HG02943 (cell line): ENCODE data around the gene ADPRHL1.
"Not testable (repeated sequence)": the region's sequence is repeated elsewhere in the genome, so short reads cannot be mapped to it uniquely, and the experiment has no call there.

Source experiments
- ATAC-seq: cut with Tn5 transposase; IDR thresholded peaks from one replicate; pipeline ENCODE4 v1.9.1; 2021; ENCODE audit warnings: mild to moderate bottlenecking, low read depth, moderate library complexity; ENCODE audit not compliant: unreplicated experiment

ADPRHL1 gene

DNA sequence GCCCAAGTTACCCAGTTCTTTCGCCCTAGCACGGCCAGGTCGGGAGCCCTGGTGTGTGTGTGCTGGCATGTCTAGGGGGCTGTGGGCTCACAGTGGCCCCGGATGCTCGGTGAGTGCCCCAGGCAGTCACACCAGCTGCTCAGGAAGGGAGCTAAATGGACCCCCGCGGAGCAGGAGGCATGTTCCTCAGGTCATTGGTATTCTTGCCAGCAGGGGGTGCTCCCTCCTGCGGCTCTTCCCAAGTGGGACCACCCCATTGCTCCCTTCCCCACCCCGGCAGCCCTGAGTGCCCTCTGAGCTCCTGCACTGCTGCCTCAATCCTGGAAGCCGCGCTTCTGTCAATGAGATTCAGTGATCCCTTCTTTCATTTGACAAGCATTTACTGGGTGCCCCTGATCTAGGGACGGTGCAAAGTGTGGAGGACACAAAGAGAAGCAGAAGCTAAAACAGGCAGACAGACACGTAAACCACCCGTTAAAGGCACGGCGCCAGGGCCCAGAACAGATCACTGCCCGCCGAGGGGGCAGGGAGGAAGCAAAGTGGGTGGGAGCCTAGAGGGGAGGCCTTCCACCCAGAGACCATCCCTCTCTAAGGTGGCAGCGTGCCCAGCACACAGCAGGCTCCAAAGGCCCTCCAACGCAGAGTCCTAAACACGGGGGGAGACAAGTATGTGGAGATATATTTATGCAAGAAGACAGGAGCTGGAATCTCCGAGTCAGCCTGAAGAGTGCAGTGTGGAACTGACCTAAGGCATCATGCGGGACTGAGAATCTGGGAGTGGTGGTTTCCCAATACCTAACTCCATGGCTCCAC lies 5.2 kb upstream of the ADPRHL1 start:
- ATAC-seq: no peak

DNA sequence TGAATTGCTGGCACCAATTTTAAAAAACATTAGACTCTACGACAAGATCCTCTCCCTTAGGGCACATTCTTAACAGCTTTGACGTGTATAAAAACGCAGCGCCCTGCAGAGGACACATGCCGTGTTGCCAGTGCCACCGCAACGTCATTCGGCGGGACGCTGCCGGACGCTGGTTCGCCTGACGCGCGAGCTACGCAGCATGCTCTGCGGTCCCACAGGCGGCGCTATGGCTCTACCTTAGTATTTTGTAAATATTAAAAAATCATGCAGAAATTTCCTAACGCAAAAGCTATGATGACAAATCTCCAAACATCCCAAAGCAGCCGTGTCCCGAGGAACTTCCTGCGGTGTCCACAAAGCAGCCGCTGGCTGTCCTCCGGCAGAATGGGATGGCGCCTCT lies 4.2 kb upstream of the ADPRHL1 start:
- ATAC-seq: no peak

DNA sequence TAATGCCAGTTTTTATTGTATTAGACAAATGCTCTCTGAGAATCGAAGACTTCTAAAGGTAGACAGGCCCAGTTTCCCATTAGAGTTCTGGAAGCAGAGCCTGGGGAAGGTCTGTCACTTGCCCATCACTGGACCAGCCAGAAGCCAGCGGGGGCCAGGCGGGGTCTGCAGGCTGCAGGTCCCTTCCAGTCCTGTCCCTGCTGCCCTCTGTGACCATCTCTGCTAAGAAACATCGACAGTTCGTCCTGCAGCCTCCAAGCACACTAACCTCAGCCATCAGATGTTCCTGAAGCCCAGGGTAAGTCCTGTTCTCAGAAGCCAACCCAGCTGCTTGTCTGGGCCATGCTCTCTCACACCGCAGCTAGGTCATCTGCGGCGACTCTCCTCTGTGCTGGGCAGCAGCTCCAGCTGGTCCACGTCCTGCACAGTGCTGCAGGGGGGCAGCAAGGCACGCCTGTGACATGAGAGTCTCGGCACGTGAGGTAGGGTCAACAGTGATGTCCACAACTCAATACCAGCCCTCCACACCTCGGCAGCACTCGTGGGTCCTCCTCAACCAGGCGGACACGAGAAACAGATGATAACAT lies 2.9 kb upstream of the ADPRHL1 start:
- ATAC-seq: no peak

DNA sequence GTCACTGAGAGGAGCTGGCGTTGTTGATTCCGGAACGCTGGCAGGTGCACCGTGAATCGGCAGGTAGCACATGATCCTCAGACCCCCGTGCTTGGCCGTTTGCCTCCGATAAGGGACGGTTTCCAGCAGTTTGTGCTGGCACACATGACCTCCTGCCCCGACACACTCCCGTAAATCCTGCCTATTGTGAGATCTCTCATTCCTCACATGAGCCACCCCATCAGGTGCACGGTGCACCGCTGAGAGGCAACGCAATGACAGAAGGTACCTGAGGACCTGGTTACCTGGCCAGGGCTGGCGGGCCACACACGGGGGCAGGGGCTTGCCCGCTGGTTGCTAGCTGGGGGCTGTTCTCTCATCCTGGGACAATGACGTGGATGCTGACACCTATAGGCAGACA lies 2.1 kb upstream of the ADPRHL1 start:
- no peak for ATAC-seq

DNA sequence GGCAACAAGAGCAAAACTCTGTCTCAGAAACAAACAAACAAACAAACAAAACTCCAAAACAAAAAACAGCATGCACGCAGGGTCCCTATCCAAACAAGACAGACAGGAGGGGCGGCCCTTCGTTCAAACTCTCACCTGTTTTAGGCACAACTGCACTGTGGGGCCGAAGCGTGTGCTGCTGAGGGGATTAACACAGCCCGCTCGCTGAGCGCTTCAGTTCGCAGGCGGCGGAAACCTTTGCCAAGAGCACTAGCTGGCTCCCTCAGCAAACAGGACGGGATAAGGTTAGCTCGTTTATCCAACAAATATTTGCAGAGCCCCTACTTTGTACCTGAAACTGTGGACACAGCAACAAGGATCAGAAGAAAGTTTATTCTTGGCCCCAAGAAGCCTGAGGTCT lies 1.6 kb upstream of the ADPRHL1 start:
- no peak for ATAC-seq

DNA sequence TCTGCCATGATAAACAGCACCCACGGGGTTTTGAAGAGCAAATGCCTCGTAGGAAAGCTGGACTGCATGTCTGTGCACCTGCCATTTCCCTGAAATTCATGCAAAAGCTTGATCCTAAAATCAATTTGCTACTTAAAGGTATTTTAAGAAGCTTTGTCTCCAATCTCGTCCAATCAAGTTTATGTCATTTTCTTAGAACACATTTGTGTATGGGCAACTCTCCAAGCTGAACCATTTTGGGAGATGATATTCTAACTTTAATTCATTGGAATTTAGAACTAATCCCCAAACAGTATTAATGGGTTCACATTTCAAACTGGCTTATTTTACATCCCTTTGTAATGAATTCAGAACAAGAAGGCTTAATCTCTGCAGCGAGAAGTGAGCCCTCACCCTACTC lies 822 bp downstream of the ADPRHL1 start:
- no peak for ATAC-seq

DNA sequence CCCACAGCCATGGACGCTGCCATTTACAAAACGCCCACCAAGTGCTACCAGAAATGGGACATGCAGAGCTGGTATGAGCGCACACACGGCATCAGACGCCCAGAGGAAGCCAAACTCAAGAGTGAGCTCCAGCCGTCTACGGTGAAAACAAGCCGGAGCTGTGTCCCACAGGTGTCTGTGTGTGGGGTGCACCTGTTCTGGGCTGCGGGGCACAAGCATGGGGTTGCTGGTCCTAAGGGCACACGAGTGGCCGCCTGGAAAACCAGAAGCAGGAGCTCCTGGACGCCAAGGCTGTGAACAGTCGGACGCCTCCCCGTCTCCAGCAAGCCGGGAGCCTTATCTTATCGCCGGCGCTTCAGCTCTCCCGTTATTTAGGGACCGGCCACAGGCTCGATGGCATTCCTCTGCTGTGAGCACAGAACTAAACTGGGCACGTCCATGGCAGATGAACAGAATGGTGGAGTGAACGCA lies 1.3 kb downstream of the ADPRHL1 start:
- ATAC-seq: no peak

DNA sequence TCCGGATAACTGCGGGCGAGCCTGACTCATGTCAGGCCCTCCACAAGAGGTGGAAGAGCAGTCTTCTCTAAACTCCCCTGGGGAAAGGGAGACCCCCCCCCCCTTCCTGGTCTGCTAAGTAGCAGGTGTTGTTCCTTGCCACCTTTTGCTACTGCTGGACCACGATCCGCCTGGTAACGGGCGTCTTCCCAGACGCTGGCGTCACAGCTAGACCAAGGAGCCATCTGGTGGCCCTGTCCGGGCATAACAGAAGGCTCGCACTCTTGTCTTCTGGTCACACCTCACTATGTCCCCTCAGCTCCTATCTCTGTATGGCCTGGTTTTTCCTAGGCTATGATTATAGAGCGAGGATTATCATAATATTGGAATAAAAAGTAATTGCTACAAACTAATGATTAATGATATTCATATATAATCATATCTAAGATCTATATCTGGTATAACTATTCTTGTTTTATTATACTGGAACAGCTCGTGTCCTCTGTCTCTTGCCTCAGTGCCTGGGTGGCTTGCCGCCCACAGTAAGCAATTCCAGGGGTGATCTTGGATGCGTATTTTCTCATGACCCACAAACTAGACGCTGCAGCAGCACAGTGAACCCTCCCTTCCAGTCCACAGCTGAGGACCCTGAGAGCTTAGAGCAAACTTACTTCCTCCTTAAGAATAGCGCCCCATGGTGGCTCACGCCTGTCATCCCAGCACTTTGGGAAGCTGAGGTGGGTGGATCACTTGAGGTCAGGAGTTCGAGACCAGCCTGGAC lies 2.2 kb downstream of the ADPRHL1 start:
- not testable (repeated sequence) for ATAC-seq

DNA sequence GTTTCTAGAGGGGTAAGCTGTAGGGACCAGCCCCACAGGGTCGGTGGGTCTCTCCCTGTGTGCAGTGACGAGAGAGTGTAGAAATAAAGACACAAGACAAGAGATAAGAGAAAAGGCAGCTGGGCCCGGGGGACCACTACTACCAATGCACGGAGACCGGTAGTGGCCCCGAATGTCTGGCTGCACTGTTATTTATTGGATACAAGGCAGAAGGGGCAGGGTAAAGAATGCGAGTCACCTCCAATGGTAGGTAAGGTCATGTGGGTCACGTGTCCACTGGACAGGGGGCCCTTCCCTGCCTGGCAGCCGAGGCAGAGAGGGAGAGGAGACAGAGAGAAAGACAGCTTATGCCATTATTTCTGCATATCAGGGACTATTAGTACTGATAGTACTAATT lies 2.9 kb downstream of the ADPRHL1 start:
- ATAC-seq: not testable (repeated sequence)

DNA sequence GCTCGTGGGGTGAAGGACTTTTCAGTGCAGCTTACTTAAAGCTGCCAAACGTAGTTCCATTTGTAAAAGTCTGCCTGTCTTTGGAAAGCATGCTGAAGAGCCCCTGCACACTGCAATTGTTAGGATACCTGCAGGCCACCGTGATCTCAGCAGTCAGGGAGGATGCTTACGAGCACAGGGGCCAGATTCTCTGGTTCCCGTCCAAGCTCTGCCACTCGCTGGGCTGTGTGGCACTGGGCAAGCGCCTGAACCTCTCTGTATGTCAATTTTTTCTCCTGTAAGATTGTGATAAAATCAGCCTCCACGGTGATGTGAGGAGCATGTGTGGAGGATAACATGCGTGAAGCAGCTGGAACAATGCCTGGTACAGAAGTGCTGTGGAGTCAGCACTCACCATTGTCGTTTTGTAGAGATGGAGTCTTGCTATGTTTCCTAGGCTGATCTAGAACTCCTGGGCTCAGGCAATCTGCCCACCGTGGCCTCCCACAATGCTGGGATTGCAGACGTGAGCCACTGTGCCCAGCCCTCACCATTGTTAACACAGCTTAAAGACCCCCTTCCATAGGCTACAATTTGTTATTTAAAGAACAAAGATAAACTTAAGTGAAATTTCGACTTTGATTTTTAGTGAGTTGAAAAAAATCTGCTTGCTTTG lies 3.5 kb downstream of the ADPRHL1 start:
- no peak for ATAC-seq

DNA sequence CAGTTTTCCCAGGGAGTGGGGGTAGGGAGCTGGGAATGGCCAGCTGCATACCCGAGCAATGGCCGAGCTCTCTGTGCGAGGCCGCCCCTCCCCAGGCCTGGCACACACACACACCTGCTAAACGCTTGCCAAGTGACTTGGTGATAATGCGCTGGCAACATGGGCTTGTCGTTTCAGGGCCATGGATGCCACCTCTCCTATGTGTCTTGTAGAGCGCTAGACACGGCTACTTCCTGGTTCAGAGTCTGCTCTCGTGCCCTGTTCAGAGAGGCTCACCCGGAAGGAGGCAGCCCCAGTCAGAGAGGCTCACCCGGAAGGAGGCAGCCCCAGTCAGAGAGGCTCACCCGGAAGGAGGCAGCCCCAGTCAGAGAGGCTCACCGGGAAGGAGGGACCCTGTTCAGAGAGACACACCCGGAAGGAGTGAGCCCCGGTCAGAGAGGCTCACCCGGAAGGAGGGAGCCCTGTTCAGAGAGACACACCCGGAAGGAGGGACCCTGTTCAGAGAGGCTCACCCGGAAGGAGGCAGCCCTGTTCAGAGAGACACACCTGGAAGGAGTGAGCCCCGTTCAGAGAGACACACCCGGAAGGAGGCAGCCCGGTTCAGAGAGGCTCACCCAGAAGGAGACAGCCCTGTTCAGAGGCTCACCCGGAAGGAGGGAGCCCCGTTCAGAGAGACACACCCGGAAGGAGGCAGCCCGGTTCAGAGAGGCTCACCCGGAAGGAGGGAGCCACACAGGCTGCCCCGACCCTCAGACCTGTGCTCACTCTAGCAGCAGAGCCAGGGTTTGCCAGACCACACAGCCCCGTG lies 4.2 kb downstream of the ADPRHL1 start:
- no peak for ATAC-seq

DNA sequence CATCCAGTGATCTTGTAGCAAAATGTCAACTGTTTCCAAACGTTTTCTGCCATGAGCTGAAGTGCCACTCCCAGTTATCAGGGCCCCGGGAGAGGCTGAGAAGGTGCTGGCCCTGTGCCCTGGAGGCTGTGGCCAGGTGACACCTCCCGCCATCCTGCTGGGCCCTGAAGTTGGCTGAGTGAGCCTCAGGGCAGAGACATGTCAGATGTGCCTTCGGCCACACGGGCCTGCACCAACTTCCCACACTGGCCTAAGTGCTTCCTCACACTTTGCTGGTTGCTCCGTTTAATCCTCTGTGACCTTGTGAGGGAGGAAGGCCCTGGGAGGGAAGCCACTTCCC lies 4.8 kb downstream of the ADPRHL1 start:
- ATAC-seq: no peak

DNA sequence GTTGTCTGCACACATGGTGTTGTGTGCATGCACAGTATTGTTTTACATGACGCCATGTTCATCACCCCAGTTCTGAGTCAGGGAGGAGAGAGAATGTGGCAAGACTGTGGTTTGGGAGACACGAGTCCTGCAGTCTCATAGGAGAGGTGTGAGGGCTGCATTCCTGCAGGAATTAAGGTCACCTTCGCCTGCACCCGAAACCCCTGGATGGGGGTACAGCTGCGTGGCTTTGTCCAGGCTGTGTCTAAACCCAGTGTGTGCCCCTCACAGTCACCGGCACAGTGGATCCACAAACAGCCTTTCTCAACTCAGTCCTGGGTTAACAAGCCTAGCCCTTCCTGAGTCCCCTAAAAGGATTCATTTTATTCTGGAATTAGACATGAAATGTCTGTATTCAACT lies 5.7 kb downstream of the ADPRHL1 start:
- ATAC-seq: no peak

DNA sequence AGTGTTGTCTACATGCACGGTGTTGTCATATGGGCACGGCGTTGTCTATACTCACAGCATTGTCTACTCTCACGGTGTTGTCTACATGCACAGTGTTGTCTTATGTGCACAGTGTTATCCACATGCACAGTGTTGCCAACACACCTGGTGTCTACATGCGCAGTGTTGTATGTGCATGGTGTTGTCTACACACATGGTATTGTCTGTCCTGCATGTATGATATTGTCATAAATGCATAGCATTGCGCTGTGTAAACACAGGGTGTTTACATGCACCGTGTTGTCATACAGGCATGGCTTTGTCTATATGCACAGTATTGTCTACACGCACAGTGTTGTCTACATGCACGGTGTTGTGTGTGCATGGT lies 6.8 kb downstream of the ADPRHL1 start:
- ATAC-seq: no peak

DNA sequence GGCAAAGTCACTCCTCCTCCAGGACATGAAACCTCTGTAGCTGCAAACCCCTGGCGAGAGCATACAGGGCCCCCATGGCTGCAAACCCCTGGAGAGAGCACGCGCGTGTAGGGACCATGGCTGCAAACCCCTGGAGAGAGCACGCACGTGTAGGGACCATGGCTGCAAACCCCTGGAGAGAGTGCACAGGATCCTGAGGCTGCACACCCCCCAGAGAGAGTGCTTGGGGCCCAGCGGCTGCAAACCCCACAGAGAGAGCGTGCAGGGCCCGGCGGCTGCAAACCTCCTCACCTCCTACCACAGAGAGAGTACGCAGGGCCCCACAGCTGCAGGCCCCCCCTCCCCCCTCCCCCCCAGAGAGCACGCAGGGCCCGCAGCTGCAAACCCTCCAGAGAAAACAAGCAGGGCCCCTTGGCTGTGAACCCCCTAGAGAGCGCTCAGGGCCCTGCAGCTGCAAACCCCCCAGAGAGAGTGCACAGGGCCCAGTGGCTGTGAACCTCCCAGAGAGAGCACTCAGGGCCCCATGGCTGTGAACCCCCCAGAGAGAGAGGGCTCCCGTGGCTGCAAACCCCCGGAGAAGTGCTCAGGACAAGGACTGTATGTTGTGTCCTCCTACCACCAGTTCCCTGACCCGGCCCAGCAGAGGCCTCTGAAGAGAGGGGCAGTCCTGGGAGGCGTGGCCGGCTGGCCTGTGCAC lies 7.3 kb downstream of the ADPRHL1 start:
- no peak for ATAC-seq

DNA sequence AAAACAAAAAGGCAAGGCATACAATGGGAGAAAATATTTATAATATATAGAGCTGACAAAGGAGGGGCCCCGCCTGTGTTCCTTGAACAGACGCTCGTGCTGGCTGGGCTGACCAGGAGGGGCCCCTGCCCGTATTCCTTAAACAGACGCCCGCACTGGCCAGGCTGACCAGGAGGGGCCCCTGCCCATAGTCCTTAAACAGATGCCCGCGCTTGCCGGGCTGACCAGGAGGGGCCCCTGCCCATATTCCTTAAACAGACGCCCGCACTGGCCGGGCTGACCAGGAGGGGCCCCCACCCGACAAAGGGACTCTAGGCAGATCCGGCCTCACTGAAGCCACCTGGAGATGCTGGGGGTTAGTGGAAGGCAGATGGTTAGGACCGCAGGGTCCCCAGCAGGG lies 9.3 kb downstream of the ADPRHL1 start:
- ATAC-seq: no peak

DNA sequence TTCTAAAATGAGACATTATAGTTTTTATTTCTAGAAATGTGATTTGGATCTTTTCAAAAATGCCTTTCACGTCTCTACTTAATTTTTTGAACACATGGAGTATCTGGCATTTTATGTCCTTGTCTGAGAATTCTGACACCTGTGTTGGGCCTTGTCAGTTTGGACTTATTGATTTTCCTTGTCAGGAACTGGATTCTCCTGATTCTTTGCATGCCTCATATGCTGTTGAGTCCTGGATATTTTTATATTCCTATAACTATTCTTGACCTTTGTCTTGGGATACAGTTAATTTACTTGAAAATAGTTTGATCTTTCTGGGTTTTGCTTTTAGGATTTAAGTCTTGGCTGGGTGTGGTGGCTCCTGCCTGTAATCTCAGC lies 10.3 kb downstream of the ADPRHL1 start:
- no peak for ATAC-seq

DNA sequence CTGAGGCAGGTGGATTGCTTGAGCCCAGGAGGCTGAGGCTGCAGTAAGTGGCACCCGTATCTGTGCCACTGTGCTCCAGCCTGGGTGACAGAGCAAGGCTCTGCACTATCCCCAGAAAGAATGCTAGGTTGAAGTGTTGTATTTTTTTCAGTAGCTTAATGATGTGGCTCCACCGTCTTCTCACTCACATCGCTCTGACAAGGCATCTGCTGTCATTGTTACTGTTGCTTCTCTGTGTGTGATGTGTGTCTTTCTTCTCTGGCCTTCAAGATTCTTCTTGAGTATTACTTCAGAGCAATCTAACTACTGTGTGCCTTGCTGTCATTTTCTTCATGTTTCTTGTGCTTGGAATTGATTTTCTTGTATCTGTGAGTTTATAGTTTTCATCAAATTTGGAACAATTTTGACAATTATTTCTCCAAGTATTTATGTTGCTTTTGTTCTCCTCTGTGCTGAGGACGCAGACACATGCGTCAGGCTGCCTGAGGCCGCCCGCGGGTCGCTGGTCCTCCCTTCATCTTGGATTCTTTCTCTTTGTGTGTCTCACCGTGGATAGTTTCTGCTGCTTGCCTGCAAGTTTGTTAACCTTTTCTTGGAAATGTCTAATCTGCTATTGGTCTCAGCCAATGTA lies 10.8 kb downstream of the ADPRHL1 start:
- ATAC-seq: no peak

DNA sequence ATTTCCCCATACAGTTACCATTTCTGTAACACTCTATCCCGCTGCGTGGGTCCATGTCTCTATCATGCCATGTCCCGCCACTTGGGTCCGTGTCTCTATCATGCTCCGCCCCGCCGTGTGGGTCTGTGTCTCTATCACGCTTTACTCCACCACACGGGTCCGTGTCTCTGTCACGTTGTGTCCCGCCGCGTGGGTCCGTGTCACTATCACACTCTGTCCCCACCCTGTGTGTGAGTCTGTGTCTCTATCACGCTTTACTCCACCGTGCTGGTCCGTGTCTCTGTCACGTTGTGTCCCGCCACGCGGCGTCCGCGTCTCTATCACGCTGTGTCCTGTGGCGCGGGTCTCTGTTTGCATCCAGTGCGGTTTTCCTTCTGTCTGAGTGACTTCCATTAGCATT lies 11.6 kb downstream of the ADPRHL1 start:
- no peak for ATAC-seq
